ENCODE results near the gene KRT36.

Gene KRT36

GRCh38 chr17:41475421-41475820 lies 14.3 kb downstream of the KRT36 start:
- DNase-seq = no peak

- no peak for DNase-seq
These were observed 14.8 kb downstream of the KRT36 start for GRCh38 chr17:41474863-41475262.

- DNase-seq = no peak
These were observed 21.4 kb downstream of the KRT36 start for GRCh38 chr17:41468346-41468745.

DNA sequence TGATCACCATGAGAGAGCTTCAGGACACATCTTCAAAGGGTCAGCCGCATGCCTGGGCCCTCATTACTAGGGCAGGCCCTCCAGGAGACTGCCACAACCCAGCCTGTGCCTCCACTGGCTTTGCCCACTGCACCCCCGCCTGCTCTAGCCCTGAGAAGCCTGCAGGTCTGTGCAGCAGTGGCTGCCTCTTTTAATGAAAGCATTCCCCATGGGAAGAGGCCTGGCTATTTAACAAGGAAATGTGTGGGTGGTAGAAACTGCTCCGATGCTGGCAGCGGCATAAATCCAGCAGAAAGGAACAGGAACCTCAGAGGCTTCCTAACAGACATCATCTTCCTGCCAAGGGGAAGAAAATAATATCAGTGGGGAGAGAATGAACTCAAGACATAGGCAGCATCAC lies 22.1 kb downstream of the KRT36 start:
- DNase-seq = no peak

DNA sequence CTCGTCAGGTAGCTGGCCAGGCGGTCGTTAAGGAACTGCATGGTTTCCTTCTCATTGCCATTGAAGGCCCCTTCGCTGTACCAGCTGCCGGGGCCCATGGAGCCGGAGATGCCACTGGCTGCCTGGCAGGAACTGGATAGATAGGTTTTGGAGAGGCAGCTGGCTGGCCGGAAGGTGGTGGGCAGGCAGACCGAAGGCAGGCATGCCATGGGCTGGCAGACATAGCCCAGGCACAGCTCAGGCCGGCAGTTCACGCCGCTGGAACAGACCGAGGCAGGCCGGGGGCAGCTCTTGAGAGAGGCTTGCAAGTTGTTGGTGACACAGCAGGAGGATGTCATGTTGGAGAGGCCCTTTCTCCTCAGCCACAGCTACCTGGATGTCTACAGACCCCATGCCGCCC lies 22.7 kb downstream of the KRT36 start, which contains the start of gene KRT32:
Gene KRT32, minus strand, starts transcription at position 399 of the 400 bp plus-strand sequence. Its CDS starts 61 bp downstream, at position 338.
- DNase-seq = no peak

DNA sequence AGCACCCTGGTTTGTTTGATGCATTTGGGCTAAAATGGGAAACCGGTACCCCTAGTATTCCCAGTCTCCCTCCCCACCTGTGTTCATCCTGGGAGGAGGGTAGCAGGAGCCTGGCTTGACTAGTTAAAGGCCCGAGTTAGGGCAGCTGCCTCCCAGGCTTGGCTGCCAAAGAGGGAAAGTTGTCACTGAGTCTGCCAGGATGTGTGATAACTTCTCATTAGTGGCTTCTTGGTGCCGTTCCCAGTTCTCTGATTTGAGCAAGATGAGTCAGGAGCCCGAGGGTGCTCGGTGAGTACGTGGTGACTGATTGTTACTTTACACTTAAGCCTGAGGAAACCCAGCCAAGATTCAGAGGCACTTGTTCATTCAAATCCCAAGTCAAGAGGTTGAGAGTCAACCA lies 25.0 kb downstream of the KRT36 start:
- no peak for DNase-seq

- no peak for DNase-seq
These were observed 25.5 kb downstream of the KRT36 start for GRCh38 chr17:41464173-41464572.

- no peak for DNase-seq
These were observed 26.0 kb downstream of the KRT36 start for GRCh38 chr17:41463746-41464145.

DNA sequence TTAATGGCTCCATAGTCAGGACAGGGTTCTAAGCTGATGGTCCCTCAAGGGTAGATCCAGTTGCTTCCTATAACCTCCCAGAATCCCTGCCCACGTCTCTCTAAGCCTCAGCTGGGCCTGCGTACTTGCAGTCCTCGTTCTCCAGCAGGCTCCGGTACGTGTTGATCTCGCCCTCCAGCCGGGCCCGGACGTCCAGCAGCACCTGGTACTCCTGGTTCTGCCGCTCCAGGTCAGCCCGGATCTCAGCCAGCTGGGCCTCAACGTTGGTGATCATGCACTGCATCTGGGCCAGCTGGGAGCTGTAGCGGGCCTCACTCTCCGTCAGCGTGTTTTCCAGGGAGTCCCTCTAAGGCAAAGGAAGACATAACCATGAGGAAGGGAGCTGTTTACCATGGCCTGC lies 27.0 kb downstream of the KRT36 start:
- no peak for DNase-seq

DNA sequence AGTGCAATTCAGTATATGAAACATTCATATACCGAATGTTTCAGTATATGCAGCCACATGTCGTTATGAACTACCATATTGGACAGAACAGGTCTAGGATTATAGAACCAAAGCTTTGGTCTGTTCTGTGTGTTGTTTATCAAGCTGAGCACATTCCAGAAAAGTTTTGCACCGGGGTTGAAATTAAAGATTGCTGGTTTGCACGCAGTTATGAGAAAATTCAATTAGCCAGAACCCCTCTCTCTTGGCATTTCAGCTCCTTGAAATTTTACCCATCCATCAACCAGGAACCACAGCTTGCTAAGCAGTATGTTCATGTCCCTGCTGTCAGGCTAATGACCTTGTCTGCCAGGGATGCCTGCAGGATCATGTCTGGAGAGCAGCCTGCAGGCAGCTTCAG lies 32.0 kb downstream of the KRT36 start:
- no peak for DNase-seq

- DNase-seq = no peak
These were observed 33.5 kb downstream of the KRT36 start for GRCh38 chr17:41456204-41456603.

DNA sequence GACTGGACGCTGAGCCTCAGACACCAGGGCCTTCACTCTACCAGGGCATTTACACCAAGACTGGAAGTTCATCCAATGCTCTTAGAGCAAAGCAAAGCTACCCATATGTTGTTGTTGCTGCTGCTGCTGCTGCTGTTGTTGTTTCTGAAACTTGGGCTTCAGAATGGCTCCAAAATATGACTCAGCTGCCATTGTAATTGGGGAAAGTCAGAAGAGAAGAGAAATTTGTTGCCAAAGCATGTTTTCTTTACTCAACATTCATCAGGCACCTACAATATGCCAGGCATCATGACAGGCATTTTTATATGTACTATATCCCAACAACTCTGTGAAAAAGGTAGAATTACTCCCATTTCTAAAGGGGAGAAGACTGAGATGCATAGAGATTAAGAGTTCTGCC lies 34.5 kb downstream of the KRT36 start:
- no peak for DNase-seq

- DNase-seq = no peak
These were observed 36.6 kb downstream of the KRT36 start for GRCh38 chr17:41453066-41453465.

DNA sequence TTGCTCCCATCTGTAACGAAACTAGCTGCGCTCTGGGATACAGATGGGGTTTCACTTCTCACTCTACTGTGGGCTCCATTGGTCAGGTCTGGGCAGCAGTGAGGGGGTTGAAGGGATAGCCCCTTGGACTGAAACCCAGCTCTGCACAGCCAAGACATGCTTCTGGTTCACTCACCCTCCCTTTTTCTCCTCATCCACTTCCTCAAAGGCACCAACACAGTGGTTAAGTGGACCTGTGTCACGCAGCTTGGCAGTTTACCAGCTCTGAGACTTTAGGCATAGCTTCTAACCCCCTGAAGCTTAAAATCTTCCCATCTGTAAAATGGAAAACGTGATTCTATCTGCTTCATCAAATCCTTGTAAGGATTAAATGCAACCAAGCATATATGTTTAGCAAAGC lies 37.4 kb downstream of the KRT36 start:
- no peak for DNase-seq

DNA sequence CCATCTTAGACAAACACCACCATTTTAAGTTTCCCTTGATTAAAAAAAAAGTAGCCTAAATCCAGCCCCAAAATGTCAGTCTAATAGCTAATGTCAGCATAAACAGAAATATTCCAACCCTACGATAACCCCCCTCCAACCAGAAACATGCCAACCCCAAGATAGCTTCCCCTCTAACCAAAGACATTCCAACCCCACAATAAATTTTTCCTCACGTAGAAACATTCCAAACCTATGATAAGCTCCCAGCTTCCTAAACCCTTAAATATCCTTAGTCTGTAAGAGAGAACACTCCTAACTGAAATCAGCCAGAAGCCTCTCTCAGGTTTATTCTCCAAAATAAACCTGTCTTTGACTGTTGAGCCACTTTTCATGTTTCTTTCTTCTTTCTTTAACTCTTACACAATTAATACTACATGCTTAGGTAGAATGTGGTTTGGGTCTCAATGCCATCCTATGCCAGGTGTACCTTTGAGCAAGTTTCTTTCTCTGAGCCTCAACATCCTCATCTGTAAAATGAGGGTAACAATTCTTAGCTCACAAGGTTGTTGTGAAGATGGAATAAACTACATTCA lies 38.5 kb downstream of the KRT36 start:
- no peak for DNase-seq

- DNase-seq = no peak
These were observed 40.7 kb downstream of the KRT36 start for GRCh38 chr17:41449008-41449407.

DNA sequence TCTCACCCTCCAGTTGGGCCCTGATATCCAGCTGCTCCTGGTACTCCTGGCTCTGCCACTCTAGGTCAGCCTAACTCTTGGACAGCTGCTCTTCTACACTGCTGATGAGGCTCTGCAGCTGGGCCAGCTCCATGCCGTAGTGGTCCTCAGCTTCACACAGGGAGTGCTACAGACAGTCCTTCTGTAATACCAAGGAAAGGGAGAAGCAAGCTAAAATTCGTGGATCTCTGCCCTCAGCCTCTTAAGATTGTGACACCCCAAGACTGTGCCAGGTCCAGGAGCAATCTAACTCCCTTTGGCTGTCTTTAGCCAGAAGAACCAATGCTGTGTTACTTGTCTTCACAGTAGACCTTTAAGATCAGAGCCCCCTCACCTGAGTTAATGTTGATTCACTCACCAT lies 41.2 kb downstream of the KRT36 start:
- DNase-seq = no peak

GRCh38 chr17:41446806-41447205 lies 42.9 kb downstream of the KRT36 start:
- no peak for DNase-seq

GRCh38 chr17:41444640-41445039 lies 45.1 kb downstream of the KRT36 start:
- no peak for DNase-seq

DNA sequence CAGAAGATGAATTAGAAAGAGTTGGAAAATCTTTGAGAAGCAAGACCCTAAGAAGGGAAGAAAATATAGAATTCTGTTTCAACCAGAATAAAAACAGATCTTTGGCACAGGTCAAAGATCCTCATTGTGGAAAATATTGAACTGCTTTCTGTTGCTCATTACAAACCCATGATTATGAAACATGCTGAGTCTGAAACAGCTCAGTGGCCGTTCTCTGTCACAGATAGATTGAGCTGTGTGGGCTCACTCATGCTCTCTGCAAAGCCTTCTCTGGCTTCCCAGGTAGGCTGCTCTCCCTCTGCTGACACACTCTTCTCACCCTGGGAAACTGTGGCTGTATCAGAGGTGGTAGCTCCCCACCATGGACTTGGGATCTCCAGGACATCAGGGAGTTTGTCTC lies 45.5 kb downstream of the KRT36 start:
- no peak for DNase-seq

DNA sequence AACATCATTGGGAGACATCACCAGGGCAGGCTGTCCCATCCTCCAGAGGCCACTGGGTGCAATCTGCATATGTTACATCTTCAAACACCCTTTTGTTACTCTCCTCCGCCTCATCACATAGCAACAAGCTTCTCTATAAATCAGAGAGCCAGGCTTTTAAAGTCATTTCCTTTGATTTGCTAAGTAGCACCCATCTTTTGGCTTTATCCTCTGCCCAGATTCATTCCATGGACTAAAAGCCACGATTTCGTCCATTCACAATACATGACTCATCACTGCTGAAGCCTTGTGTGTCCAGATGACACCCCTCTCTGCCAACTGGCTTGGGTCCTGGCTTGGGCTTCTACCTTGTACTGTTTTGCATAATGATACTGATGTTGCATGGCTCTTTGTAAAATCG lies 47.0 kb downstream of the KRT36 start:
- no peak for DNase-seq

GRCh38 chr17:41440531-41441033 lies 49.1 kb downstream of the KRT36 start, which contains the start of gene KRT38:
TSS of gene KRT38 (minus strand) at chr17:41440983. CDS start at chr17:41440921, 62 bp downstream.
- no peak for DNase-seq

- DNase-seq = no peak
These were observed 50.3 kb downstream of the KRT36 start for GRCh38 chr17:41439375-41439774.

GRCh38 chr17:41437769-41438168 lies 51.9 kb downstream of the KRT36 start:
- DNase-seq = no peak

GRCh38 chr17:41437254-41437653 lies 52.5 kb downstream of the KRT36 start:
- no peak for DNase-seq
